ENCODE measurements around the gene IL15. TPM values are rescaled to one million over a fixed set of nuclear protein-coding genes. Genes with fewer than 3 reads are reported as not detected.

The IL15 gene
- total RNA-seq, 1 experiment from 2014 or later = 2.6 TPM

DNA sequence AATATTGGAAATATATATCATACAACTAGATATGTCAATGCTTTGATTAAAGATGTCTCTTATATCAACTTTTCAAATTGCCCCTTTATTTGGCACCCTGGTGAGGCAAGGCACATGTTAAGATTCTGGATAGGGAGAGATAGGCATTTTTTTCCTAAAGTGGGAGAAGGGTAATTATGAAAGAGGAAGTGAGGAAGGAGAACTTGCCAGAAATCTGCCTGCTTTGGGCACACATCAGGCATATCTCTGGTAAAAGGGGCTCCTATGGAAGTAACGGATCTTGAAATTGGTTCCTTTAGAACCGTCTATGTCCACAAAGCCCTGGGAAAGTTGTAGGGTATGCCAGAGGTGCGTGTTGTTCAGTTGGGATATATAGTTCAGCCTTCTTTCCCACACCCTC is 5.7 kb downstream of the IL15 start (continued):
- TF ChIP-seq, protein P1, sequence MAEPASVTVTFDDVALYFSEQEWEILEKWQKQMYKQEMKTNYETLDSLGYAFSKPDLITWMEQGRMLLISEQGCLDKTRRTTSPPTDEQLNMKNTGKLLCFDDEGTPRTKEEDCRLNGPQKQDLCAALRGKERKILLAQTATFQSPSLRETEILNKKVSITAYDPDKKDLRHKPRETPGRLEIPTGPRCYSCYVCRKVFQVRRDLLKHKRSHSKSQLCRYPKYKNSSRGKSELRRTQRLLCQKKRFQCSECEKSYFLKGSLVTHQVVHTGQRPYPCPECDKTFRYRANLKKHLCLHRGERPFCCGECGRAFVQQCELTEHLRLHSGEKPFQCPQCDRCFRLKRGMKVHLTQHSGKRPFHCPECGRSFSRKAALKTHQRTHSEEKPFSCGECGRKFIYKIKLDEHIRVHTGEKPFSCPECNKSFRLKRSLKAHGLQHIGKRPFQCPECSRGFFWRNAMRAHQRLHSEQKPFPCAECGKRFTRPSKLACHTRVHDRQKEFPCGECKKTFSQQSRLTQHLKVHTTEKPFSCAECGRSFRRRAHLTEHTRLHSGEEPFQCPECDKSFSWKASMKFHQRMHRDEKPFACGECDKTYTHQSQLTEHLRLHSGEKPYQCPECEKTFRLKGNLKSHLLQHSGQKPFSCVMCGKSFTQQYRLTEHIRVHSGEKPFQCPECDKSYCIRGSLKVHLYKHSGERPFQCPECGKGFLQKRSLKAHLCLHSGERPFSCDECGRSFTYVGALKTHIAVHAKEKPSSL (CRISPR knock-in tag; conservative IDR thresholded peaks at IDR 0.05) = no peak
- TF ChIP-seq, protein P2, sequence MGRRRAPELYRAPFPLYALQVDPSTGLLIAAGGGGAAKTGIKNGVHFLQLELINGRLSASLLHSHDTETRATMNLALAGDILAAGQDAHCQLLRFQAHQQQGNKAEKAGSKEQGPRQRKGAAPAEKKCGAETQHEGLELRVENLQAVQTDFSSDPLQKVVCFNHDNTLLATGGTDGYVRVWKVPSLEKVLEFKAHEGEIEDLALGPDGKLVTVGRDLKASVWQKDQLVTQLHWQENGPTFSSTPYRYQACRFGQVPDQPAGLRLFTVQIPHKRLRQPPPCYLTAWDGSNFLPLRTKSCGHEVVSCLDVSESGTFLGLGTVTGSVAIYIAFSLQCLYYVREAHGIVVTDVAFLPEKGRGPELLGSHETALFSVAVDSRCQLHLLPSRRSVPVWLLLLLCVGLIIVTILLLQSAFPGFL (CRISPR knock-in tag; IDR thresholded peaks at IDR 0.05; ENCODE audit: borderline replicate concordance) = no peak
- no peak for TF ChIP-seq TEAD4 (CRISPR knock-in tag; IDR thresholded peaks at IDR 0.05)
- TF ChIP-seq, protein P3, sequence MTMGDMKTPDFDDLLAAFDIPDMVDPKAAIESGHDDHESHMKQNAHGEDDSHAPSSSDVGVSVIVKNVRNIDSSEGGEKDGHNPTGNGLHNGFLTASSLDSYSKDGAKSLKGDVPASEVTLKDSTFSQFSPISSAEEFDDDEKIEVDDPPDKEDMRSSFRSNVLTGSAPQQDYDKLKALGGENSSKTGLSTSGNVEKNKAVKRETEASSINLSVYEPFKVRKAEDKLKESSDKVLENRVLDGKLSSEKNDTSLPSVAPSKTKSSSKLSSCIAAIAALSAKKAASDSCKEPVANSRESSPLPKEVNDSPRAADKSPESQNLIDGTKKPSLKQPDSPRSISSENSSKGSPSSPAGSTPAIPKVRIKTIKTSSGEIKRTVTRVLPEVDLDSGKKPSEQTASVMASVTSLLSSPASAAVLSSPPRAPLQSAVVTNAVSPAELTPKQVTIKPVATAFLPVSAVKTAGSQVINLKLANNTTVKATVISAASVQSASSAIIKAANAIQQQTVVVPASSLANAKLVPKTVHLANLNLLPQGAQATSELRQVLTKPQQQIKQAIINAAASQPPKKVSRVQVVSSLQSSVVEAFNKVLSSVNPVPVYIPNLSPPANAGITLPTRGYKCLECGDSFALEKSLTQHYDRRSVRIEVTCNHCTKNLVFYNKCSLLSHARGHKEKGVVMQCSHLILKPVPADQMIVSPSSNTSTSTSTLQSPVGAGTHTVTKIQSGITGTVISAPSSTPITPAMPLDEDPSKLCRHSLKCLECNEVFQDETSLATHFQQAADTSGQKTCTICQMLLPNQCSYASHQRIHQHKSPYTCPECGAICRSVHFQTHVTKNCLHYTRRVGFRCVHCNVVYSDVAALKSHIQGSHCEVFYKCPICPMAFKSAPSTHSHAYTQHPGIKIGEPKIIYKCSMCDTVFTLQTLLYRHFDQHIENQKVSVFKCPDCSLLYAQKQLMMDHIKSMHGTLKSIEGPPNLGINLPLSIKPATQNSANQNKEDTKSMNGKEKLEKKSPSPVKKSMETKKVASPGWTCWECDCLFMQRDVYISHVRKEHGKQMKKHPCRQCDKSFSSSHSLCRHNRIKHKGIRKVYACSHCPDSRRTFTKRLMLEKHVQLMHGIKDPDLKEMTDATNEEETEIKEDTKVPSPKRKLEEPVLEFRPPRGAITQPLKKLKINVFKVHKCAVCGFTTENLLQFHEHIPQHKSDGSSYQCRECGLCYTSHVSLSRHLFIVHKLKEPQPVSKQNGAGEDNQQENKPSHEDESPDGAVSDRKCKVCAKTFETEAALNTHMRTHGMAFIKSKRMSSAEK (CRISPR knock-in tag; IDR thresholded peaks at IDR 0.05; ENCODE audit: borderline replicate concordance) = no peak

DNA sequence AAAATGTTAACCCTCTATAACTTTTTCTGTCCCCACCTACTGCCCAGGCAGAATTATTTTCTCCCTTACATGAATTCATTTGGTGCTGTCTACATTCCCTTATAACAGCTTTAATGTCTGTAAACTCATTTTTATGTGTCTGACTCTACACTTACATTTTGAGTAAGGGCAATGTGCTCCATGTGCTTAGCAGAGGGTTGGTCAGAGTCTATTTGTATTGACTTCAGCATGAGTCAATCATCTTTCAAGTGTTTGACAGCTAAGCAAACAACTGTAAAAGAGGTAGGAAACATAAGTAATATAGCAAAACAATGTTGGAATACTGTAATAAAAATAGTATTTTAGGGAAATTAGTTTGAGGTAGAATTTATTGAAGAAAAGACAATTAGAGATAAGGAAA is 6.3 kb downstream of the IL15 start:
- H3K4me3 Mint-ChIP-seq = no peak overlapping the region
- H3K36me3 Mint-ChIP-seq = no peaks in the 10 kb centered on the region
- H3K4me1 Mint-ChIP-seq = peaks cover 24% of the 10 kb centered on the region
- TF ChIP-seq ZNF317 (CRISPR knock-in tag; IDR thresholded peaks at IDR 0.05; ENCODE audit: borderline replicate concordance, low read depth) (no peak), MAX (CRISPR knock-in tag; IDR thresholded peaks at IDR 0.05) (no peak), ATF1 (CRISPR knock-in tag; IDR thresholded peaks at IDR 0.05) (no peak), ZNF232 (CRISPR knock-in tag; IDR thresholded peaks at IDR 0.05) (no peak), ZNF416 (CRISPR knock-in tag; IDR thresholded peaks at IDR 0.05) (no peak), USF1 (CRISPR knock-in tag; IDR thresholded peaks at IDR 0.05) (no peak), ZBTB43 (CRISPR knock-in tag; IDR thresholded peaks at IDR 0.05) (no peak), ZNF138 (CRISPR knock-in tag; conservative IDR thresholded peaks at IDR 0.05) (no peak), ZNF219 (CRISPR knock-in tag; IDR thresholded peaks at IDR 0.05; ENCODE audit: borderline replicate concordance) (no peak), EMX1 (CRISPR knock-in tag; IDR thresholded peaks at IDR 0.05) (no peak)
- TF ChIP-seq, protein P4, sequence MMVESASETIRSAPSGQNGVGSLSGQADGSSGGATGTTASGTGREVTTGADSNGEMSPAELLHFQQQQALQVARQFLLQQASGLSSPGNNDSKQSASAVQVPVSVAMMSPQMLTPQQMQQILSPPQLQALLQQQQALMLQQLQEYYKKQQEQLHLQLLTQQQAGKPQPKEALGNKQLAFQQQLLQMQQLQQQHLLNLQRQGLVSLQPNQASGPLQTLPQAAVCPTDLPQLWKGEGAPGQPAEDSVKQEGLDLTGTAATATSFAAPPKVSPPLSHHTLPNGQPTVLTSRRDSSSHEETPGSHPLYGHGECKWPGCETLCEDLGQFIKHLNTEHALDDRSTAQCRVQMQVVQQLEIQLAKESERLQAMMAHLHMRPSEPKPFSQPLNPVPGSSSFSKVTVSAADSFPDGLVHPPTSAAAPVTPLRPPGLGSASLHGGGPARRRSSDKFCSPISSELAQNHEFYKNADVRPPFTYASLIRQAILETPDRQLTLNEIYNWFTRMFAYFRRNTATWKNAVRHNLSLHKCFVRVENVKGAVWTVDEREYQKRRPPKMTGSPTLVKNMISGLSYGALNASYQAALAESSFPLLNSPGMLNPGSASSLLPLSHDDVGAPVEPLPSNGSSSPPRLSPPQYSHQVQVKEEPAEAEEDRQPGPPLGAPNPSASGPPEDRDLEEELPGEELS (CRISPR knock-in tag; IDR thresholded peaks at IDR 0.05) = no peak
- TF ChIP-seq, protein P5, sequence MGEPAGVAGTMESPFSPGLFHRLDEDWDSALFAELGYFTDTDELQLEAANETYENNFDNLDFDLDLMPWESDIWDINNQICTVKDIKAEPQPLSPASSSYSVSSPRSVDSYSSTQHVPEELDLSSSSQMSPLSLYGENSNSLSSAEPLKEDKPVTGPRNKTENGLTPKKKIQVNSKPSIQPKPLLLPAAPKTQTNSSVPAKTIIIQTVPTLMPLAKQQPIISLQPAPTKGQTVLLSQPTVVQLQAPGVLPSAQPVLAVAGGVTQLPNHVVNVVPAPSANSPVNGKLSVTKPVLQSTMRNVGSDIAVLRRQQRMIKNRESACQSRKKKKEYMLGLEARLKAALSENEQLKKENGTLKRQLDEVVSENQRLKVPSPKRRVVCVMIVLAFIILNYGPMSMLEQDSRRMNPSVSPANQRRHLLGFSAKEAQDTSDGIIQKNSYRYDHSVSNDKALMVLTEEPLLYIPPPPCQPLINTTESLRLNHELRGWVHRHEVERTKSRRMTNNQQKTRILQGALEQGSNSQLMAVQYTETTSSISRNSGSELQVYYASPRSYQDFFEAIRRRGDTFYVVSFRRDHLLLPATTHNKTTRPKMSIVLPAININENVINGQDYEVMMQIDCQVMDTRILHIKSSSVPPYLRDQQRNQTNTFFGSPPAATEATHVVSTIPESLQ (CRISPR knock-in tag; IDR thresholded peaks at IDR 0.05) = no peak
- TF ChIP-seq, protein P6, sequence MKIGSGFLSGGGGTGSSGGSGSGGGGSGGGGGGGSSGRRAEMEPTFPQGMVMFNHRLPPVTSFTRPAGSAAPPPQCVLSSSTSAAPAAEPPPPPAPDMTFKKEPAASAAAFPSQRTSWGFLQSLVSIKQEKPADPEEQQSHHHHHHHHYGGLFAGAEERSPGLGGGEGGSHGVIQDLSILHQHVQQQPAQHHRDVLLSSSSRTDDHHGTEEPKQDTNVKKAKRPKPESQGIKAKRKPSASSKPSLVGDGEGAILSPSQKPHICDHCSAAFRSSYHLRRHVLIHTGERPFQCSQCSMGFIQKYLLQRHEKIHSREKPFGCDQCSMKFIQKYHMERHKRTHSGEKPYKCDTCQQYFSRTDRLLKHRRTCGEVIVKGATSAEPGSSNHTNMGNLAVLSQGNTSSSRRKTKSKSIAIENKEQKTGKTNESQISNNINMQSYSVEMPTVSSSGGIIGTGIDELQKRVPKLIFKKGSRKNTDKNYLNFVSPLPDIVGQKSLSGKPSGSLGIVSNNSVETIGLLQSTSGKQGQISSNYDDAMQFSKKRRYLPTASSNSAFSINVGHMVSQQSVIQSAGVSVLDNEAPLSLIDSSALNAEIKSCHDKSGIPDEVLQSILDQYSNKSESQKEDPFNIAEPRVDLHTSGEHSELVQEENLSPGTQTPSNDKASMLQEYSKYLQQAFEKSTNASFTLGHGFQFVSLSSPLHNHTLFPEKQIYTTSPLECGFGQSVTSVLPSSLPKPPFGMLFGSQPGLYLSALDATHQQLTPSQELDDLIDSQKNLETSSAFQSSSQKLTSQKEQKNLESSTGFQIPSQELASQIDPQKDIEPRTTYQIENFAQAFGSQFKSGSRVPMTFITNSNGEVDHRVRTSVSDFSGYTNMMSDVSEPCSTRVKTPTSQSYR (CRISPR knock-in tag; IDR thresholded peaks at IDR 0.05) = no peak
- no peaks in the 10 kb centered on the region for H3K9me3 Mint-ChIP-seq
- CTCF ChIA-PET = no interaction called here
- ATAC-seq (no peak), DNase-seq (ENCODE audit: low spot score) (no peak)
- no peak overlapping the region for H3K27ac Mint-ChIP-seq
- H3K27me3 Mint-ChIP-seq (ENCODE audit: low read depth) = peaks cover 4% of the 10 kb centered on the region; the same call in 1 of the 2 replicates
- POLR2A ChIA-PET = no interaction called here
